GM12878 (cell line): ENCODE data around the gene ATXN1. TPM values are rescaled to one million over a fixed set of nuclear protein-coding genes. Genes with fewer than 3 reads are reported as not detected.
A peak's percentile ranks its signal among the peaks of the same experiment; 100 is the strongest.

Experiments
- BHLHE40 ChIP-seq, 2 experiments: fragments of 450-650 bp in 1 of 2; IDR thresholded peaks; 2 replicates each; pipeline ENCODE4 v1.6.1; 2011 to 2017; ENCODE audit warnings: low read depth in 2 of 2, borderline replicate concordance in 1 of 2, improper control_type of control experiment in 1 of 2, low read length in 1 of 2, mild to moderate bottlenecking in 1 of 2
- BRCA1 ChIP-seq: IDR thresholded peaks from 2 replicates; pipeline ENCODE4 v1.6.1; 2011; ENCODE audit warnings: low read depth, low read length, improper control_type of control experiment
- CHD1 ChIP-seq: IDR thresholded peaks from 2 replicates; pipeline ENCODE4 v1.6.1; 2012; ENCODE audit warnings: low read depth, low read length, improper control_type of control experiment
- FOS ChIP-seq: IDR thresholded peaks from 3 replicates; pipeline ENCODE4 v1.6.1; 2011; ENCODE audit warnings: borderline replicate concordance; ENCODE audit not compliant: insufficient read length; ENCODE audit errors: extremely low read depth
- IRF4 ChIP-seq: IDR thresholded peaks from 2 replicates; pipeline ENCODE4 v1.6.1; 2011; ENCODE audit warnings: low read depth, low read length
- LARP7 ChIP-seq: fragments of 450-650 bp; IDR thresholded peaks from 2 replicates; pipeline ENCODE4 v1.6.1; 2017; ENCODE audit warnings: mild to moderate bottlenecking
- MAX ChIP-seq: IDR thresholded peaks from 2 replicates; pipeline ENCODE4 v1.6.1; 2012; ENCODE audit warnings: low read depth, low read length, improper control_type of control experiment
- MLLT1 ChIP-seq: fragments of 450-650 bp; IDR thresholded peaks from 2 replicates; pipeline ENCODE4 v1.6.1; 2016; ENCODE audit warnings: mild to moderate bottlenecking
- MXI1 ChIP-seq: fragments of 150-350 bp; IDR thresholded peaks from 2 replicates; pipeline ENCODE4 v1.6.1; 2011; ENCODE audit warnings: low read depth, mild to moderate bottlenecking, inconsistent platforms, low read length, improper control_type of control experiment
- NBN ChIP-seq: fragments of 450-650 bp; IDR thresholded peaks from 2 replicates; pipeline ENCODE4 v1.6.1; 2016
- NKRF ChIP-seq: fragments of 450-650 bp; conservative IDR thresholded peaks from 2 replicates; pipeline ENCODE4 v1.6.1; 2017; ENCODE audit warnings: mild to moderate bottlenecking, moderate library complexity
- NR2C2 ChIP-seq: IDR thresholded peaks from 2 replicates; pipeline ENCODE4 v1.6.1; 2011; ENCODE audit warnings: borderline replicate concordance, low read depth; ENCODE audit not compliant: control insufficient read depth, insufficient read length
- PML ChIP-seq: IDR thresholded peaks from 2 replicates; pipeline ENCODE4 v1.6.1; 2012; ENCODE audit warnings: low read length, inconsistent platforms
- POU2F2 ChIP-seq: IDR thresholded peaks from 3 replicates; pipeline ENCODE4 v1.6.1; 2011; ENCODE audit warnings: low read depth, mild to moderate bottlenecking, low read length, borderline replicate concordance
- RELA ChIP-seq: fragments of 450-650 bp; IDR thresholded peaks from 2 replicates; pipeline ENCODE4 v1.8.0; 2014; ENCODE audit warnings: borderline replicate concordance; ENCODE audit not compliant: partially characterized antibody
- RFX5 ChIP-seq: IDR thresholded peaks from 2 replicates; pipeline ENCODE4 v1.6.1; 2011; ENCODE audit warnings: low read depth, low read length, improper control_type of control experiment
- RUNX3 ChIP-seq: IDR thresholded peaks from 2 replicates; pipeline ENCODE4 v1.6.1; 2012; ENCODE audit warnings: low read length, inconsistent platforms
- SIX5 ChIP-seq: IDR thresholded peaks from 2 replicates; pipeline ENCODE4 v1.6.1; 2011; ENCODE audit warnings: mild to moderate bottlenecking, low read depth, low read length, moderate library complexity; ENCODE audit not compliant: severe bottlenecking
- SMAD1 ChIP-seq: fragments of 450-650 bp; IDR thresholded peaks from 2 replicates; pipeline ENCODE4 v1.6.1; 2018; ENCODE audit warnings: mild to moderate bottlenecking, low read depth; ENCODE audit not compliant: partially characterized antibody
- SMARCA5 ChIP-seq: fragments of 450-650 bp; IDR thresholded peaks from 2 replicates; pipeline ENCODE4 v1.6.1; 2017; ENCODE audit warnings: mild to moderate bottlenecking
- SRF ChIP-seq, 2 experiments: IDR thresholded peaks; 2 replicates each; pipeline ENCODE4 v1.6.1; 2011; ENCODE audit warnings: low read depth in 2 of 2, low read length in 2 of 2, mild to moderate bottlenecking in 1 of 2, moderate library complexity in 1 of 2
- TCF12 ChIP-seq: IDR thresholded peaks from 2 replicates; pipeline ENCODE4 v1.6.1; 2011; ENCODE audit warnings: low read depth, mild to moderate bottlenecking, low read length
- ZBED1 ChIP-seq: IDR thresholded peaks from 2 replicates; pipeline ENCODE4 v1.6.1; 2016; ENCODE audit warnings: borderline replicate concordance
- ZNF592 ChIP-seq: fragments of 450-650 bp; IDR thresholded peaks from 2 replicates; pipeline ENCODE4 v1.6.1; 2017; ENCODE audit warnings: mild to moderate bottlenecking, moderate library complexity
- ZNF622 ChIP-seq: fragments of 450-650 bp; IDR thresholded peaks from 2 replicates; pipeline ENCODE4 v1.6.1; 2017; ENCODE audit warnings: mild to moderate bottlenecking, inconsistent platforms
- polyA plus RNA-seq, 11 experiments: library from polyadenylated mRNA; depleted of rRNA in 4 of 11; unstranded in 6 of 11; stranded (reverse) in 5 of 11; fragments of >200 nt; fragmentation: Nextera tagmentation in 4 of 11; fragmentation: Illumina TruSeq in 1 of 11; extraction: Ambion mirVana in 4 of 11; extraction: Trizol in 1 of 11; gene quantifications; 1 replicate in 1 of 11; 2 replicates in 10 of 11; pipeline versions ENCODE4 v1.2.1 to v1.2.3, GENCODE V29; 2011 to 2016; ENCODE audit warnings: inconsistent platforms in 2 of 11, missing spikeins in 2 of 11, low read depth in 1 of 11
- total RNA-seq, 4 experiments: library from RNA; depleted of rRNA in 3 of 4; stranded (reverse); fragments of >200 nt in 3 of 4; fragmentation: Illumina TruSeq in 1 of 4; extraction: Trizol in 1 of 4; gene quantifications; 2 replicates each; pipeline versions ENCODE4 v1.2.1 to v1.2.3, GENCODE V29; 2013 to 2021

Gene ATXN1
- total and polyA plus RNA-seq, 10 of the 15 experiments (the other 5 are each of a cell fraction or from before 2014, with no cell fraction given), result 12.2 to 51.2 (median 20.5) TPM

- peak; percentile 78 for TF ChIP-seq MAX
- no peak for TF ChIP-seq SIX5
- no peak for TF ChIP-seq SMARCA5
- no peak for TF ChIP-seq LARP7
- no peak for TF ChIP-seq NKRF
- peak; percentile 52; the same call in 1 of the 2 replicates for TF ChIP-seq RUNX3
- TF ChIP-seq SMAD1, result peak; percentile 55
- TF ChIP-seq RFX5, result peak; percentile 78
- peak; percentile 98 for TF ChIP-seq POU2F2
- no peak; the same call in 1 of the 2 replicates for TF ChIP-seq MLLT1
- TF ChIP-seq ZBED1, result peak; percentile 74
- TF ChIP-seq SRF (IDR thresholded peaks at IDR 0.05; ENCODE audit: low read depth in 2 of 2, low read length in 2 of 2), result no peak
- peak; percentile 56; the same call in 1 of the 2 replicates for TF ChIP-seq MXI1
- peak; percentile 90 for TF ChIP-seq NBN
- TF ChIP-seq RELA, result no peak
- TF ChIP-seq ZNF592, result peak; percentile 70; the same call in 1 of the 2 replicates
- TF ChIP-seq TCF12, result 0 out of 2 replicates have a peak, but pooled peaks have one; percentile 9
- no peak for TF ChIP-seq FOS
- peak; percentile 51; the same call in 1 of the 2 replicates for TF ChIP-seq IRF4
- TF ChIP-seq BHLHE40 (IDR thresholded peaks at IDR 0.05; ENCODE audit: borderline replicate concordance in 1 of 2, low read depth in 2 of 2, low read length in 1 of 2), result peak; percentile 78 to 92
- no peak for TF ChIP-seq BRCA1
- TF ChIP-seq CHD1, result no peak
- no peak for TF ChIP-seq ZNF622
- no peak for TF ChIP-seq PML
- no peak for TF ChIP-seq NR2C2
Observed at GRCh38 chr6:16471222-16471909, 289.9 kb downstream of the ATXN1 start (continued).
